ENCODE results near the gene PAMR1.

PAMR1 gene

GRCh38 chr11:35520376-35520775 lies 5.0 kb downstream of the PAMR1 start:
- TF ChIP-seq EGR1 (IDR thresholded peaks at IDR 0.05): no peak
- TF ChIP-seq REST (IDR thresholded peaks at IDR 0.05; ENCODE audit: low read depth): no peak
- no peak for TF ChIP-seq ZBTB7A (IDR thresholded peaks at IDR 0.05; ENCODE audit: low read depth)
- no peak for TF ChIP-seq CEBPB (IDR thresholded peaks at IDR 0.05)
- TF ChIP-seq MAX (IDR thresholded peaks at IDR 0.05): no peak
- TF ChIP-seq NFIC (IDR thresholded peaks at IDR 0.05): no peak
- no peak for TF ChIP-seq TAF1 (IDR thresholded peaks at IDR 0.05; ENCODE audit: low read depth)
- TF ChIP-seq TEAD4 (IDR thresholded peaks at IDR 0.05): no peak
- no peak for TF ChIP-seq FOXM1 (IDR thresholded peaks at IDR 0.05; ENCODE audit: borderline replicate concordance, low read depth)
- no peak for TF ChIP-seq RAD21 (IDR thresholded peaks at IDR 0.05; ENCODE audit: low read depth)
- TF ChIP-seq EP300 (IDR thresholded peaks at IDR 0.05; ENCODE audit: borderline replicate concordance): no peak

- TF ChIP-seq USF1 (IDR thresholded peaks at IDR 0.05) (no peak), EP300 (IDR thresholded peaks at IDR 0.05; ENCODE audit: borderline replicate concordance) (no peak), RAD21 (IDR thresholded peaks at IDR 0.05; ENCODE audit: low read depth) (no peak), YY1 (IDR thresholded peaks at IDR 0.05; ENCODE audit: low read depth) (no peak), TEAD4 (IDR thresholded peaks at IDR 0.05) (no peak), TCF12 (IDR thresholded peaks at IDR 0.05; ENCODE audit: low read depth) (no peak), EGR1 (IDR thresholded peaks at IDR 0.05) (no peak), CREB1 (IDR thresholded peaks at IDR 0.05; ENCODE audit: low read depth) (no peak)
These were observed 6.7 kb downstream of the PAMR1 start for GRCh38 chr11:35518766-35519165.

GRCh38 chr11:35517481-35517880 lies 7.9 kb downstream of the PAMR1 start:
- TF ChIP-seq TEAD4 (IDR thresholded peaks at IDR 0.05) (no peak), FOXM1 (IDR thresholded peaks at IDR 0.05; ENCODE audit: borderline replicate concordance, low read depth) (no peak), TAF1 (IDR thresholded peaks at IDR 0.05; ENCODE audit: low read depth) (no peak), TCF12 (IDR thresholded peaks at IDR 0.05; ENCODE audit: low read depth) (no peak), REST (IDR thresholded peaks at IDR 0.05; ENCODE audit: low read depth) (no peak), RAD21 (IDR thresholded peaks at IDR 0.05; ENCODE audit: low read depth) (no peak), NFIC (IDR thresholded peaks at IDR 0.05) (no peak), EGR1 (IDR thresholded peaks at IDR 0.05) (no peak), CEBPB (IDR thresholded peaks at IDR 0.05) (no peak), USF1 (IDR thresholded peaks at IDR 0.05) (no peak)

GRCh38 chr11:35516403-35516802 lies 9.0 kb downstream of the PAMR1 start:
- TF ChIP-seq EP300 (IDR thresholded peaks at IDR 0.05; ENCODE audit: borderline replicate concordance) (no peak), FOXM1 (IDR thresholded peaks at IDR 0.05; ENCODE audit: borderline replicate concordance, low read depth) (no peak), TCF12 (IDR thresholded peaks at IDR 0.05; ENCODE audit: low read depth) (no peak), USF1 (IDR thresholded peaks at IDR 0.05) (no peak), CREB1 (IDR thresholded peaks at IDR 0.05; ENCODE audit: low read depth) (no peak), ZBTB7A (IDR thresholded peaks at IDR 0.05; ENCODE audit: low read depth) (no peak), MAX (IDR thresholded peaks at IDR 0.05) (no peak), EGR1 (IDR thresholded peaks at IDR 0.05) (no peak), TEAD4 (IDR thresholded peaks at IDR 0.05) (no peak), TAF1 (IDR thresholded peaks at IDR 0.05; ENCODE audit: low read depth) (no peak), REST (IDR thresholded peaks at IDR 0.05; ENCODE audit: low read depth) (no peak), NFIC (IDR thresholded peaks at IDR 0.05) (no peak), RAD21 (IDR thresholded peaks at IDR 0.05; ENCODE audit: low read depth) (no peak), YY1 (IDR thresholded peaks at IDR 0.05; ENCODE audit: low read depth) (no peak), CEBPB (IDR thresholded peaks at IDR 0.05) (no peak)
